Endothelial cell of umbilical vein (primary cell): ENCODE data around the gene PRKCQ. TPM values are rescaled to one million over a fixed set of nuclear protein-coding genes. Genes with fewer than 3 reads are reported as not detected.

ENCODE experiments used
- BruUV-seq: library from RNA; stranded (reverse); fragments of 400-500 nt; replicated peaks from 2 replicates; lab custom pipeline; 2021; lab: Mats Ljungman, UMichigan
- CTCF ChIA-PET: fragments of 300-600, 350-600 bp; sonication (Branson Sonifier 250); formaldehyde crosslinking; loops from one replicate; lab custom pipeline; 2021; ENCODE audit warnings: antibody characterized with exemption, inconsistent platforms; lab: Charles Lee
- POLR2A ChIA-PET: fragments of 300-600, 350-600 bp; sonication (Branson Sonifier 250); formaldehyde crosslinking; loops from one replicate; lab custom pipeline; 2021; ENCODE audit warnings: antibody characterized with exemption, inconsistent platforms; lab: Charles Lee
- DNase-seq: peaks from one replicate; pipeline ENCODE4 v3.0.0-alpha.2; 2011; ENCODE audit warnings: low read depth, low spot score
- FAIRE-seq: peaks from 2 replicates; lab custom pipeline; 2011; peaks lifted over from hg19 to GRCh38; lab: Jason Lieb, UNC
- H2AFZ ChIP-seq: 2 replicates; pipeline ENCODE4 v1.6.0; 2012; ENCODE audit warnings: low read depth, low read length, control low read depth, inconsistent platforms
- H3K27ac ChIP-seq: 2 replicates; pipeline ENCODE4 v1.5.1; 2011; ENCODE audit warnings: low read depth, mild to moderate bottlenecking, control low read depth, low read length, moderate library complexity; ENCODE audit not compliant: insufficient read depth
- H3K27me3 ChIP-seq, 2 experiments: 2 replicates each; pipeline versions ENCODE4 v1.6.0 to v1.6.1; 2011; ENCODE audit warnings: low read length in 2 of 2, mixed read lengths in 1 of 2; ENCODE audit not compliant: control insufficient read depth in 2 of 2, insufficient read depth in 2 of 2
- H3K36me3 ChIP-seq, 2 experiments: 2 replicates in 1 of 2; 3 replicates in 1 of 2; pipeline ENCODE4 v1.5.1; 2011; ENCODE audit warnings: low read length in 2 of 2, mild to moderate bottlenecking in 1 of 2, moderate library complexity in 1 of 2; ENCODE audit not compliant: control insufficient read depth in 2 of 2, insufficient read depth in 2 of 2; ENCODE audit errors: extremely low read depth in 1 of 2
- H3K4me1 ChIP-seq: 3 replicates; pipeline ENCODE4 v1.5.1; 2011; ENCODE audit warnings: mild to moderate bottlenecking, low read length; ENCODE audit not compliant: control insufficient read depth, insufficient read depth; ENCODE audit errors: extremely low read depth
- H3K4me2 ChIP-seq: 2 replicates; pipeline ENCODE4 v1.6.1; 2011; ENCODE audit warnings: low read length, control low read depth, mixed read lengths; ENCODE audit not compliant: insufficient read depth
- H3K4me3 ChIP-seq, 3 experiments: fragments of 200-600 bp in 1 of 3; sonication (generic), shearing (Covaris generic) in 1 of 3; replicated peaks in 1 of 3; 2 replicates each; pipeline ENCODE4 v1.5.1; 2011 to 2016; ENCODE audit warnings: control low read depth in 3 of 3, low read length in 3 of 3, mild to moderate bottlenecking in 2 of 3, inconsistent platforms in 1 of 3, low read depth in 1 of 3, moderate library complexity in 1 of 3; ENCODE audit not compliant: insufficient read depth in 1 of 3
- H3K79me2 ChIP-seq: 2 replicates; pipeline ENCODE4 v1.6.0; 2012; ENCODE audit warnings: low read length, inconsistent platforms; ENCODE audit not compliant: control insufficient read depth, insufficient read depth
- H3K9ac ChIP-seq: replicated peaks from 2 replicates; pipeline ENCODE3; 2011; ENCODE audit warnings: low read length, control low read depth; ENCODE audit not compliant: insufficient read depth; ENCODE audit errors: extremely low read depth
- H3K9me1 ChIP-seq: replicated peaks from 3 replicates; pipeline ENCODE4 v1.6.0; 2011; ENCODE audit warnings: mild to moderate bottlenecking, low read length; ENCODE audit not compliant: control insufficient read depth, insufficient read depth; ENCODE audit errors: extremely low read depth
- H3K9me3 ChIP-seq: replicated peaks from 2 replicates; pipeline ENCODE4 v1.5.1; 2012; ENCODE audit warnings: low read length, inconsistent platforms; ENCODE audit not compliant: control insufficient read depth, insufficient read depth
- H4K20me1 ChIP-seq: replicated peaks from 2 replicates; pipeline ENCODE3; 2011; ENCODE audit warnings: mild to moderate bottlenecking, low read length; ENCODE audit not compliant: control insufficient read depth, insufficient read depth; ENCODE audit errors: extremely low read depth
- EZH2 ChIP-seq: IDR thresholded peaks from 2 replicates; pipeline ENCODE4 v1.6.1; 2012; ENCODE audit warnings: borderline replicate concordance, low read depth, mild to moderate bottlenecking, moderate library complexity, low read length, inconsistent platforms; ENCODE audit not compliant: severe bottlenecking
- FOS ChIP-seq: IDR thresholded peaks from 2 replicates; pipeline ENCODE4 v1.6.1; 2011; ENCODE audit warnings: mild to moderate bottlenecking, low read length, moderate library complexity, borderline replicate concordance; ENCODE audit not compliant: insufficient read depth
- GATA2 ChIP-seq: IDR thresholded peaks from 2 replicates; pipeline ENCODE4 v1.7.0; 2011; ENCODE audit warnings: low read depth, mild to moderate bottlenecking, moderate library complexity, mixed read lengths, low read length; ENCODE audit not compliant: insufficient read length, insufficient read depth
- JUN ChIP-seq: IDR thresholded peaks from 2 replicates; pipeline ENCODE4 v1.6.1; 2011; ENCODE audit warnings: borderline replicate concordance, low read depth; ENCODE audit not compliant: insufficient read length, insufficient read depth
- MYC ChIP-seq: IDR thresholded peaks from one replicate; pipeline ENCODE4 v1.6.1; 2011; ENCODE audit warnings: mild to moderate bottlenecking, low read depth, low read length
- POLR2A ChIP-seq: IDR thresholded peaks from 2 replicates; pipeline ENCODE4 v1.6.1; 2012; ENCODE audit warnings: low read depth, mild to moderate bottlenecking, control low read depth, low read length
- POLR2AphosphoS5 ChIP-seq: IDR thresholded peaks from 2 replicates; pipeline ENCODE4 v1.6.1; 2012; ENCODE audit warnings: low read depth, mild to moderate bottlenecking, control low read depth, low read length, moderate library complexity; ENCODE audit not compliant: insufficient read depth
- dilution Hi-C: fragments of 300-500 bp; cut with MboI; formaldehyde crosslinking; loops from one replicate; pipeline ENCODE4 v1.15.0; 2019; ENCODE audit warnings: low sequenced_read_pairs; ENCODE audit not compliant: extremely low pct_ligation_motif_present
- intact Hi-C: fragments of 100-400 bp; cut with micrococcal nuclease; formaldehyde crosslinking; loops from one replicate; pipeline ENCODE4 v1.10.0; 2022
- polyA plus RNA-seq, 4 experiments: library from polyadenylated mRNA; depleted of rRNA in 3 of 4; stranded (reverse) in 3 of 4; unstranded in 1 of 4; fragments of >200 nt; gene quantifications; 2 replicates each; pipeline versions ENCODE4 v1.2.1 to v1.2.3, GENCODE V29; 2011 to 2012; ENCODE audit warnings: missing spikeins in 1 of 4
- total RNA-seq: library from RNA; stranded (reverse); gene quantifications from 2 replicates; pipeline ENCODE4 v1.2.3, GENCODE V29; 2021
- TF ChIP-seq, protein P1 (sequence below): IDR thresholded peaks from 2 replicates; pipeline ENCODE4 v1.6.1; 2011; ENCODE audit not compliant: insufficient read depth, insufficient read length
- TF ChIP-seq, protein P2 (sequence below), 2 donors: IDR thresholded peaks; 1 replicate in 1 of 2; 2 replicates in 1 of 2; pipeline ENCODE4 v1.5.1; 2011; ENCODE audit warnings: low read length in 2 of 2, mild to moderate bottlenecking in 2 of 2, moderate library complexity in 2 of 2, control low read depth in 1 of 2, inconsistent platforms in 1 of 2, low read depth in 1 of 2; ENCODE audit not compliant: insufficient read depth in 1 of 2; ENCODE audit errors: extremely low read depth in 1 of 2

PRKCQ gene
- total and polyA plus RNA-seq, 2 donors (not counting 3 experiments of a cell fraction or from before 2014, with no cell fraction given) = 0.32 to 0.55 TPM

DNA sequence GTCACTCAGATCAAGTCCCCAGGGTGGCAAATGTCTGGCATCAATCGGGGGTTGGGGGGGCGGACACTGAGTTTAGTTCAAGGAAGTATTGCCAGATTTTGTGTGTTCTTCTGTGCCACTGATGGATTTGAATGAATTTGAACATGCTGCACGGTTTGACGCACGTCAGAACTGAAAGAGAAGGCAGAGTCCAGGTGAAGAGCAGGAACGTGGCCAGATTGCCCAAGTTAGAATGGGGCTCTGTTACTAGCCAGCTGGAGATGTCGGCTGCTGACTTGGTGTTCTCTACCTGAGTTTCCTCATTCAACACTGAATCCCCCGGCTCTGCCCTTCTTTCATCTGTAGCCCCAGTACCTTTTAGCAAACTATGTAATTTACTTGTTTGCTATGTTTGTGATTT lies 180.2 kb downstream of the PRKCQ start:
- no peaks in the 10 kb centered on the region for H3K9me3 ChIP-seq
- H3K79me2 ChIP-seq = no peaks in the 10 kb centered on the region
- H3K27ac ChIP-seq = no peak overlapping the region
- peaks cover 2 to 6% of the 10 kb centered on the region in 2 experiments for H3K27me3 ChIP-seq
- DNase-seq (no peak), FAIRE-seq (no peak)
- H2AFZ ChIP-seq = no peak overlapping the region
- H3K36me3 ChIP-seq = no peaks in the 10 kb centered on the region
- H3K4me2 ChIP-seq = no peak overlapping the region
- no peaks in the 10 kb centered on the region for H3K9me1 ChIP-seq
- TF ChIP-seq POLR2A = no peak
- no peak for TF ChIP-seq JUN
- no peak for TF ChIP-seq MYC
- no peak for TF ChIP-seq POLR2AphosphoS5
- TF ChIP-seq EZH2 = no peak
- TF ChIP-seq, protein P1, sequence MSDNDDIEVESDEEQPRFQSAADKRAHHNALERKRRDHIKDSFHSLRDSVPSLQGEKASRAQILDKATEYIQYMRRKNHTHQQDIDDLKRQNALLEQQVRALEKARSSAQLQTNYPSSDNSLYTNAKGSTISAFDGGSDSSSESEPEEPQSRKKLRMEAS = no peak
- TF ChIP-seq GATA2 = no peak
- TF ChIP-seq FOS = no peak
- TF ChIP-seq, protein P2, sequence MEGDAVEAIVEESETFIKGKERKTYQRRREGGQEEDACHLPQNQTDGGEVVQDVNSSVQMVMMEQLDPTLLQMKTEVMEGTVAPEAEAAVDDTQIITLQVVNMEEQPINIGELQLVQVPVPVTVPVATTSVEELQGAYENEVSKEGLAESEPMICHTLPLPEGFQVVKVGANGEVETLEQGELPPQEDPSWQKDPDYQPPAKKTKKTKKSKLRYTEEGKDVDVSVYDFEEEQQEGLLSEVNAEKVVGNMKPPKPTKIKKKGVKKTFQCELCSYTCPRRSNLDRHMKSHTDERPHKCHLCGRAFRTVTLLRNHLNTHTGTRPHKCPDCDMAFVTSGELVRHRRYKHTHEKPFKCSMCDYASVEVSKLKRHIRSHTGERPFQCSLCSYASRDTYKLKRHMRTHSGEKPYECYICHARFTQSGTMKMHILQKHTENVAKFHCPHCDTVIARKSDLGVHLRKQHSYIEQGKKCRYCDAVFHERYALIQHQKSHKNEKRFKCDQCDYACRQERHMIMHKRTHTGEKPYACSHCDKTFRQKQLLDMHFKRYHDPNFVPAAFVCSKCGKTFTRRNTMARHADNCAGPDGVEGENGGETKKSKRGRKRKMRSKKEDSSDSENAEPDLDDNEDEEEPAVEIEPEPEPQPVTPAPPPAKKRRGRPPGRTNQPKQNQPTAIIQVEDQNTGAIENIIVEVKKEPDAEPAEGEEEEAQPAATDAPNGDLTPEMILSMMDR (IDR thresholded peaks at IDR 0.05; ENCODE audit: extremely low read depth in 1 of 2, insufficient read depth in 1 of 2, low read depth in 1 of 2, low read length in 2 of 2) = no peak
- peaks cover 6% of the 10 kb centered on the region for H3K4me1 ChIP-seq
- no peak overlapping the region for H3K4me3 ChIP-seq
- ChIA-PET CTCF (interaction anchor here (2.7 to 3.8 kb wide), 5 partner anchors 11 to 313 kb away, joined by 13 to 88 read pairs (median 49); partner anchors contain the start of gene PFKFB3), POLR2A (no interaction called here)
- H4K20me1 ChIP-seq = no peaks in the 10 kb centered on the region
- dilution Hi-C loops = no loop called here
- intact Hi-C loops = no loop called here
- no peak overlapping the region for H3K9ac ChIP-seq
- no TSS peak for BruUV-seq
